Astrocyte of the spinal cord (primary cell): ENCODE results near the gene TOR4A.

Experiments used
- DNase-seq: peaks from one replicate; pipeline ENCODE4 v3.0.0; 2011; ENCODE audit warnings: low read depth, low spot score
- H3K4me3 ChIP-seq: 2 replicates; pipeline ENCODE4 v1.5.1; 2011; ENCODE audit warnings: low read depth, mild to moderate bottlenecking, low read length, moderate library complexity
- CTCF ChIP-seq: IDR thresholded peaks from 2 replicates; pipeline ENCODE4 v1.5.1; 2012; ENCODE audit warnings: low read depth, mild to moderate bottlenecking, low read length, inconsistent platforms
- in situ Hi-C: cut with HindIII; loops from 2 replicates; pipeline ENCODE4 v1.10.0; 2017; ENCODE audit warnings: low sequenced_read_pairs

TOR4A gene

DNA sequence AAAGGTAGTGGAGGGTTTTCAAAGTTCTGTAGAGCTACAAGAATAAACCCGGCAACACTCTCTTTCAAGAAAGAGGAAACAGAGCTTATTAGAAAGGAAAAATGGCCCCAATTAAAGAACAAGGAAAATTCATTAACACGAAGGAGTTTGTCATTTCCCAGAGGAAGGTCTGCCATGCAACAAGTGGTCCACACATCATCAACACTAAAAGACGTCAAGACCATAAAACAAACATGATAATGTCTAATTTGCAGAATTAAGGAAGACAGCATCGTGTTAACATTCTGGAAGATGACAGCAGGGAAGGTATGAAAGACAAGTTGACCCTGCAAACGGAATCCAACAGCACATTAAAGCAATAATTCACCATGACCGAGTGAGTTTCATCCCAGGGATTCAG, 53.2 kb downstream of the TOR4A start:
- DNase-seq, result no peak
- TF ChIP-seq CTCF, result no peak
- no peak overlapping the region for H3K4me3 ChIP-seq
- in situ Hi-C loops, result no loop called here

DNA sequence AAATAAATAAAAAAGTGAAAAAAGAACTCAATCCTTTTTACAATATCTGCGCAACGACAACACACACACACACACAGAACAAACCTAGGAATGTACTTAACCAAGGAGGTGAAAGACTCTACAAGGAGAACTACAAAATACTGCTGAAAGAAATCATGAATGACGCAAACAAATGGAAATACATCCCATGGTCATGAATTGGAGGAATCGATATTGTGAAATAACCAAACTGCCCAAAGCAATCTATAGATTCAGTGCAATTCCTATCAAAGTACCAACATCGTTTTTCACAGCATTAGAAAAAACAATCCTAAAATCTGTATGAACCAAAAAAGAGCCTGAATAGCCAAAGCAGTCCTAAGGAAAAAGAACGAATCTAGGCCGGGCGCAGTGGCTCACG, 54.4 kb downstream of the TOR4A start:
- no peak for TF ChIP-seq CTCF
- in situ Hi-C loops, result no loop called here
- DNase-seq, result no peak
- H3K4me3 ChIP-seq, result no peak overlapping the region
